ENCODE results near the gene ATP5MG. TPM values are rescaled to one million over a fixed set of nuclear protein-coding genes. Genes with fewer than 3 reads are reported as not detected.
A peak's percentile ranks its signal among the peaks of the same experiment; 100 is the strongest.

Gene ATP5MG, protein sequence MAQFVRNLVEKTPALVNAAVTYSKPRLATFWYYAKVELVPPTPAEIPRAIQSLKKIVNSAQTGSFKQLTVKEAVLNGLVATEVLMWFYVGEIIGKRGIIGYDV
- total RNA-seq (2022) (537 and 576 TPM in 2 replicates), Bru-seq, nascent RNA (percentile 97 among the genes with signal in this experiment), BruChase-seq, experiment 1, labeled RNA remaining after a 2-hour chase (percentile 98 among the genes with signal in this experiment), BruChase-seq, experiment 2, labeled RNA remaining after a 6-hour chase (percentile 99 among the genes with signal in this experiment)
- long read RNA-seq, transcript ATP5MG-206 (4 exons, 900 nt), result minor isoform, 8 of 926 reads
- long read RNA-seq, transcript ATP5MG-208 (2 exons, 623 nt), result minor isoform, 6 of 926 reads
- long read RNA-seq, transcript ATP5MG-201 (3 exons, 1,577 nt), result major isoform, 894 of 926 reads
- long read RNA-seq, partial matches to known transcripts, result 4 of 926 reads
- long read RNA-seq, other reads (novel, unspliced or antisense), result 9 of 926 reads

DNA sequence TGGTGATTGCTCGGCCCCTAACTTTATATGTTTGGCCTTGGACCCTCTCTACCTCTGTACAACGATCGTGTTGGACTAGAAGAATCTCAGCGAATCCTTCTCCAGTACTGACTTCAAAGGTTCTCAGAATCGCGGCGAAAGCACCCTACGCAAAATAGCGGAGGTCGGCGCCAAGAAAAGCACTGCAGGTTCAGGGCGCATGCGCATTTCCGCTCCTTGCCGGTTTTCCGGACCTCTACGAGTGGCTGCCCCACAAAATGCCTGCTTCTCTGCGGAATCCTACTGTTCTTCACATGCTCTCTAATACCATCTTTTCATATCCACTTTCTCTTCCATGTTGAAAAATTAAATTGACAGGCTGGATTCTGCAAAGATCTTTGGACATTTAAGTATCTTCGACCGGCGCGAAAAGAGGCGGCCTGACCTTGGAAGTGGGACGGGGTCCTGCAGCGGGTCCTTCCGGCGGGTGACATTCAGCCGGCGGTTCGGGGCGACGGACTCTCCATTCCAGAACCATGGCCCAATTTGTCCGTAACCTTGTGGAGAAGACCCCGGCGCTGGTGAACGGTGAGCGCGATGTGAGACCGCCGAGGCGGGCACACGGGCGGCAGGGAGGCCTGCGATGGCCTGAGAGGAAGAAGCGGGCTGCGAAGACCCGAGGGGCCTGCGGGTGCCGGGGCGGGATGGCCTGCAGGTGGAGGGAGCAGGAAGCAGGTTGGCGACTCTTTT is at the start of gene ATP5MG:
Gene ATP5MG (plus strand): TSS at position 456 of the 729 bp plus-strand sequence. CDS start 60 bp downstream, at position 516.
- no peaks in the 10 kb centered on the region for H3K9me3 Mint-ChIP-seq (ENCODE audit: unreplicated experiment)
- intact Hi-C loops (cut with micrococcal nuclease; ENCODE audit: unreplicated experiment), result loop anchor here (1.0 to 5.0 kb wide), 3 partner anchors 34 to 166 kb away; partner anchors contain the start of gene IFT46
- peaks cover 74% of the 10 kb centered on the region for H3K36me3 Mint-ChIP-seq (ENCODE audit: insufficient read depth, unreplicated experiment)
- H3K9me3 ChIP-seq, result no peaks in the 10 kb centered on the region
- peaks cover 39% of the 10 kb centered on the region for H3K4me1 Mint-ChIP-seq (ENCODE audit: low read depth, unreplicated experiment)
- no TSS peak for BruUV-seq (replicated peaks)
- DNase-seq, result peak; percentile 94 to 95
- CTCF ChIA-PET, result interaction anchor here (0.7 to 1.2 kb wide), 5 partner anchors 17 to 203 kb away, joined by 3 to 5 read pairs (median 4); no protein-coding TSS in a partner anchor
- H3K27ac Mint-ChIP-seq (ENCODE audit: unreplicated experiment), result peak within 1 kb of the TSS; percentile 95
- TF ChIP-seq, protein P1, sequence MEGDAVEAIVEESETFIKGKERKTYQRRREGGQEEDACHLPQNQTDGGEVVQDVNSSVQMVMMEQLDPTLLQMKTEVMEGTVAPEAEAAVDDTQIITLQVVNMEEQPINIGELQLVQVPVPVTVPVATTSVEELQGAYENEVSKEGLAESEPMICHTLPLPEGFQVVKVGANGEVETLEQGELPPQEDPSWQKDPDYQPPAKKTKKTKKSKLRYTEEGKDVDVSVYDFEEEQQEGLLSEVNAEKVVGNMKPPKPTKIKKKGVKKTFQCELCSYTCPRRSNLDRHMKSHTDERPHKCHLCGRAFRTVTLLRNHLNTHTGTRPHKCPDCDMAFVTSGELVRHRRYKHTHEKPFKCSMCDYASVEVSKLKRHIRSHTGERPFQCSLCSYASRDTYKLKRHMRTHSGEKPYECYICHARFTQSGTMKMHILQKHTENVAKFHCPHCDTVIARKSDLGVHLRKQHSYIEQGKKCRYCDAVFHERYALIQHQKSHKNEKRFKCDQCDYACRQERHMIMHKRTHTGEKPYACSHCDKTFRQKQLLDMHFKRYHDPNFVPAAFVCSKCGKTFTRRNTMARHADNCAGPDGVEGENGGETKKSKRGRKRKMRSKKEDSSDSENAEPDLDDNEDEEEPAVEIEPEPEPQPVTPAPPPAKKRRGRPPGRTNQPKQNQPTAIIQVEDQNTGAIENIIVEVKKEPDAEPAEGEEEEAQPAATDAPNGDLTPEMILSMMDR (IDR thresholded peaks at IDR 0.05; ENCODE audit: insufficient read depth in 1 of 2, low read depth in 1 of 2, low read length in 1 of 2, severe bottlenecking in 1 of 2, unreplicated experiment in 1 of 2), result peak in 1 of 2 experiments; percentile 60
- H3K4me3 Mint-ChIP-seq (ENCODE audit: unreplicated experiment), result peak within 1 kb of the TSS; percentile 91
- POLR2A ChIA-PET, result interaction anchor here (1.0 kb wide), 1 partner anchor 34 kb away, joined by 4 read pairs; no protein-coding TSS in a partner anchor
- H3K27me3 ChIP-seq (replicated peaks; ENCODE audit: control insufficient read depth, insufficient read depth, low read length), result no peaks in the 10 kb centered on the region
- H3K36me3 ChIP-seq (ENCODE audit: control insufficient read depth, insufficient read depth, low read length), result peaks cover 5% of the 10 kb centered on the region; the same call in 1 of the 2 replicates
- peaks cover 12% of the 10 kb centered on the region for H3K4me1 ChIP-seq
- H3K4me3 ChIP-seq (ENCODE audit: low read depth, low read length), result peak within 1 kb of the TSS; percentile 69
- H3K27me3 Mint-ChIP-seq (ENCODE audit: insufficient read depth, unreplicated experiment), result no peaks in the 10 kb centered on the region

DNA sequence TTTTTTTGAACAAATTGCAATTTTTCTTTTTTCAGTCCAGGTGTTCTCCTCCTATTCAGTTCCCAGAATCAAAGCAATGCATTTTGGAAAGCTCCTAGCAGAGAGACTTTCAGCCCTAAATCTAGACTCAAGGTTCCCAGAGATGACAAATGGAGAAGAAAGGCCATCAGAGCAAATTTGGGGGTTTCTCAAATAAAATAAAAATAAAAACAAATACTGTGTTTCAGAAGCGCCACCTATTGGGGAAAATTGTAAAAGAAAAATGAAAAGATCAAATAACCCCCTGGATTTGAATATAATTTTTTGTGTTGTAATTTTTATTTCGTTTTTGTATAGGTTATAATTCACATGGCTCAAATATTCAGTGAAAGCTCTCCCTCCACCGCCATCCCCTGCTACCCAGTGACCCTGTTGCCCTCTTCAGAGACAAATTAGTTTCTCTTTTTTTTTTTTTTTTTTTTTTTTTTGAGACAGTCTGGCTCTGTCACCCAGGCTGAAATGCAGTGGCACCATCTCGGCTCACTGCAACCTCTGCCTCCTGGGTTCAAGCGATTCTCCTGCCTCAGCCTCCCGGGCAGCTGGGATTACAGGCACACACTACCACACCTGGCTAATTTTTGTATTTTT is 48.2 kb upstream of the ATP5MG start:
- no peaks in the 10 kb centered on the region for H3K9me3 ChIP-seq
- no peaks in the 10 kb centered on the region for H3K36me3 ChIP-seq (ENCODE audit: control insufficient read depth, insufficient read depth, low read length)
- no peaks in the 10 kb centered on the region for H3K36me3 Mint-ChIP-seq (ENCODE audit: insufficient read depth, unreplicated experiment)
- no peak overlapping the region for H3K27ac Mint-ChIP-seq (ENCODE audit: unreplicated experiment)
- POLR2A ChIA-PET, result no interaction called here
- no TSS peak for BruUV-seq (replicated peaks)
- peak in 1 of 2 experiments; percentile 47 for DNase-seq
- intact Hi-C loops (cut with micrococcal nuclease; ENCODE audit: unreplicated experiment), result loop anchor here (1.0 to 5.0 kb wide), 3 partner anchors 57 to 206 kb away; no protein-coding TSS in a partner anchor
- TF ChIP-seq, protein P1 (IDR thresholded peaks at IDR 0.05; ENCODE audit: insufficient read depth in 1 of 2, low read depth in 1 of 2, low read length in 1 of 2, severe bottlenecking in 1 of 2, unreplicated experiment in 1 of 2), result peak; percentile 55 to 81
- peaks cover 9% of the 10 kb centered on the region for H3K4me1 Mint-ChIP-seq (ENCODE audit: low read depth, unreplicated experiment)
- H3K4me3 ChIP-seq (ENCODE audit: low read depth, low read length), result no peak overlapping the region
- no peak overlapping the region for H3K4me3 Mint-ChIP-seq (ENCODE audit: unreplicated experiment)
- peaks cover 8% of the 10 kb centered on the region; the same call in 1 of the 2 replicates for H3K4me1 ChIP-seq
- CTCF ChIA-PET, result interaction anchor here (0.9 kb wide), 1 partner anchor 58 kb away, joined by 4 read pairs; no protein-coding TSS in a partner anchor
- no peaks in the 10 kb centered on the region for H3K9me3 Mint-ChIP-seq (ENCODE audit: unreplicated experiment)
- no peaks in the 10 kb centered on the region for H3K27me3 Mint-ChIP-seq (ENCODE audit: insufficient read depth, unreplicated experiment)
- H3K27me3 ChIP-seq (replicated peaks; ENCODE audit: control insufficient read depth, insufficient read depth, low read length), result no peaks in the 10 kb centered on the region
